Measurements from ENCODE around the gene CERS6.
"Not testable (repeated sequence)": the region's sequence is repeated elsewhere in the genome, so short reads cannot be mapped to it uniquely, and the experiment has no call there.

The CERS6 gene

DNA sequence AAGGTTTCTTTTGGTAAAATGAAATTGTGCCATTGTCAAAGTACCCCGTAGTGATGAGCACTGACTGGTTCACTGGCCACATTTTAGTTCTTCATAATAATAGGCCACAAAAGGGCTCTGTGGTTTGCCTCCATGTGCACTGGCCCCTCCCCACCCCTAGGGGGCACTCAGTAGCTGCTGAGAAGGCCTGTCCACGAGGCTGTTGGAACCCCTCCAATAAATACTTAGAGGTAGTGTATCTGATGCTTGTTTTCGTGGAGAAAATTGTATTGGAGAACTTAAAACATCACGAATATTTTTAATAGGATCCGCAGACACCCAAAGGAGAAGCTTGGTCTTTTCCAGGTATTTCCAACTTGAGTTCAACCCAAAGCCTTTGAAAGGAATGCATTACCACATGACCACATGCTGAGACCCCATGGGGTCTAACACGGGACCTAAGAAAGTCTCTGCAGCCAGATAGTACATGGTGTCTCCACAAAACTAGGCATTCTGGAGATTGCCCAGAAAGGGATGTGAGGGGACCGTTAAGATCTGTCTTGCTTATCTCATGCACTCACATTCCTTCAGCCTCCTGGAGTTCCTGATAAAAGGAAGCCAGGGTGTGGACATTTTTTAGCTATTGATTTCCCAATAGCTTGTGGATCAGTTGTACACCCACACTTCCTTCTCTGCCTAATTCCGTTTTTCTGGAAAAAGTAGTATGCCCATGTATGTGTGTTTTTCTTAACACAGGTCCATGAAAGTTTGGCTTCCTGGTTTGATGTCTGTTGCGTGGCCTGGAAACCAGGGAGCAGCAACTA lies 317.8 kb downstream of the CERS6 start:
- DNase-seq (ENCODE audit: low spot score) = peak; percentile 76

DNA sequence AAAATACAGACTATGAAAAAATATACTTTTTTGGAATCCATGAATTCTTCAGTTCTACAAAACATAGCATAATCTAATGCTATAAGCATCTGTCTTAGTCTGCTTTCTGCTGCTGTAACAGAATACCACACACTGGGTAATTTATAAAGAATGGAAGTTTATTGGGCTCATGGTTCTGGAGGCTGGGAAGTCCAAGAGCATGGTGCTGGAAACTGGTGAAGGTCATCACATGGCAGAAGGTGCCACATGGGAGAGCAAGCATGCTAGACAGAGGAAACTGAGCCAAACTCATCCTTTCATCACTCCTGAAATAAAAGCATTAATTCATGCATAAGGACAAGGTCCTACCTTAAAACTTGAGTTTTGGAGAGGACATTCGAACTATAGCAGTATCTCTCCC lies 319.8 kb downstream of the CERS6 start:
- DNase-seq (ENCODE audit: low spot score) = no peak

DNA sequence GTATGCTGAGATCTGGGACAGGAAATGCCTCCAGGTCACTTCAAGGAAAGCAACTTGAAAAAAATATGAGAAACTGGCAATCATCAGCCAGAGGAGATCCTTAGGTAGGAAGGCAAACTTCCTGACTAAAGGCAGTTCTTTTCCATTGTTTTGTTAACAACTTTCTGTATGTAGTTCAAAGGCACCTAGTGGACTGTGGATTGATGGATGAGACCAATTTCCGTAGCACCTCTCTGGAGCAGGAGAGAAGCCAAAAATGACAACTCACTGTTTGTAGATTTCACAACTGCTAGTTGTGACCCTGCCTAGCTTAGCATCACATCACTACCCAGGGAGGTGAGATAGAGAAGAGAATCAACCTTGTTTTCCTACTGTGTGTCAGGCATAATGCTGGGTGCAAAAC lies 324.6 kb downstream of the CERS6 start:
- DNase-seq (ENCODE audit: low spot score) = no peak

DNA sequence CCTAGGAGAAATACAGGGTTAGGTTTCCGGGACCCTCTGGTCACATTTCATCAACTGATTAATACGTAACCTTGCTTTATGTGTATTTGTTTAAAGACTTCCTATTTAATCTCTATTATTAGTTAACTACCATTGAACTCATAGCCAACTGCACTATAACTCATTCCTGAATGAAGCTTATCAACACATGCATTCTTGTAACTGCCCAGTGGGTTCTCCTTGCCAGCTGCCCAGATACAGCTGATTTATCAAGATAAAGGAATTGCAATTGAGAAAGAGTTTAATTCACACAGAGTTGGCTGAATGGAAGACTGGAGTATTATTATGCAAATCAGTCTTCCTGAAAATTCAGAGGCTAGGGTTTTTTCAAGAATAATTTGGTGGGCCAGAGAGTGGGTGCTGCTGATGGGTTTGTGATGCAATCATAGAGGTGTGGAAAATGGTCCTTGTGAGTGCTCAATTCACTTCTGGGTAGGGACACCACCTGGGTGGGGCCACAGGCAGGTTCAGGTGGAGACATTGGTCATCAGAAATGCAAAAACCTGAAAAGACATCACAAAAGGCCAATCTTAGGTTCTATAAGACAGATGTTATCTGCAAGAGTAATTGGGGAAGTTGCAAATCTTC lies 325.2 kb downstream of the CERS6 start:
- no peak for DNase-seq (ENCODE audit: low spot score)

DNA sequence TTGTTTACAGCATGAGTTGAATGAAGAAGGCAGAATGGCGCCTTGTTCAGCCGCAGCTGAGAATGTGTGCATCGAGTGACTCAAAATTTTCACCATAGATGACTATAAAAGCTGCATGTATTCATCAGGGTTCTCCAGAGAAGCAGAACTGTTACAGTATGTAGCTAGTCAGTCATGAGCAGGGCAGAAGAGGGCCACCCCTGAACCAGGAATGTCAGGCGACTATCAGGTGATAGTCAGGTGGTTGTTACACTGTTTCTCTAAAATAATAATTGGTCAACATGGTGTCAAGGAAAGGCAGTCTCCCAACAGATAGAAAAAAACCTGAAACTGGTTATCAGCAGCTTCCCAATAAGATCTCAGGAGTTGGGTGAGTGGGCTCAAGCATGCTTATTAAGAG lies 326.2 kb downstream of the CERS6 start:
- DNase-seq (ENCODE audit: low spot score) = no peak

DNA sequence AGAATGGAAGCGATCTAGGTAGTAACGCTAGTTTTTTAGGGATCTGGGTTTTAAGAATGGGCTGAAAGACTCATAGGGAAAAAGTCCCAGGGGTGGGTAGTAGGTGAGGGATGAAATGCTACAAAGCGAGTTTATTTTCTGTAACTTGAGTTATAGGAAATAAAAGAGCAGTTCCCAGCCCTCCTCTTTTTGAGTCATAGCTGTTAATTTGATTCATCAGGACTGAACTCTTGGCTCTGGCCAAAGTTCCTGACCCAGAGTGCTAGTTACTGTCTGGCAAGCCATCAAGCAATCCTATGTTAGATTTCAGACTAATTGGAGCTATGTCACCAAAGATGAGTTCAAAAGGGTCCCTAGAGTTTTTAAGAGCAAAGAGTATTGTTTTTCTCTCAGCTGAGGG lies 328.9 kb downstream of the CERS6 start:
- DNase-seq (ENCODE audit: low spot score) = no peak

DNA sequence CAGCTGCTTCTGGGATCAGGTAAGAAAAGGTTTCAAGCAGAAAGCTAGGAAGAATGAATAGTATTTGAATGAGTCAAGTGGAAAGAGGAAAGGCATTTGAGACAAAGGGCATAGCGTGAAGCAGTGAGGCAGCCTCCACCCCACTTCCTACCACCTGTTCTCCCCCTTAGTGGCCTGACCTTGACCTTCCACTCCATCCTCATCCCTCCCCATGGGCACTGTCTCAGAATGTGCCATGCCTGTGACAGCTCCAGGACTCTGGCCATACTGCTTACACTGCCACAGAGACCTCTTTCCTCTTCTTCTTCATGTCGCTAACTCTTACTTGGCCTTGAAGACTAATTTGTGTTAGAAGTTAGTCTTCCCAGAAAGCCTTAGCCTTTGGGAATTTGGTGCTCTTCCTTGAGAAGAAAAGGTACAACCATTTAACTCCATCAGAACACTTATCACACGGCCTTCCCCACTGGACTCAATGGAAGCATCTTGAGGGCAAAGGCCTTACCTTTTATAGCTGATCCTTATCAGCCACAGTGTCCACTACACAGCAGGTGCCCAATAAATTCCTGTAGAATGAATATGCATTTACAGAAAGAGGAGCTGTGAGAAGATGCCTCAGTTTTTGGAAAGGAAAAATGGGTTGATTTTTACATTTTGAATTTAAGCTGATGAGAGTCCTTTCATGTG lies 331.2 kb downstream of the CERS6 start:
- DNase-seq (ENCODE audit: low spot score) = no peak

DNA sequence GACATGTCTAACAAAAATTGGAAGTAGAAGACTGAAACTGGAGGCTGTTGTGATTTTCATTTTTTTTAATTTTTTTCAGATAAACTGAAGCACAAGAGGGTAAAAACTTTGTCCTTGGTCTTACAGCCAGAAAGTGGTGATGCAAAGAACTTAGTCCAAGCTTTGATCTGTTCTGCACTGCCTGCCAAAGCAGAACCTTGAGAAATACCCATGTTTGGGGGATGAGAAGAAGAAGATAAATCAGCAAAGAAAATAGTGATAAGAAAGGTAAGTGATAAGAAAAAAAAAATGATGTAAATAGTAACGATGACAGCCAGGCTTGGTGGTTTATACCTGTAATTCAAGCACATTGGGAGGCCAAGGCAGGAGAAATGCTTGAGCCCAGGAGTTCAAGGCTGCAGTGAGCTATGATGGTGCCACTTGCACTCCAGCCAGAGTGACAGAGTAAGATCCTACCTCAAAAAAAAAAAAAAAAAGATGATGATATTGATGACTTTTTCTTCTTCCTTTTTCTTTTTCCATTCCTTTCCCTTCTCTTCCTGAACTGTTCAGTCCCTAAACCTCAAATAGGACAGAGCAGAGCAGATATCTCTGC lies 331.8 kb downstream of the CERS6 start:
- DNase-seq (ENCODE audit: low spot score) = no peak

DNA sequence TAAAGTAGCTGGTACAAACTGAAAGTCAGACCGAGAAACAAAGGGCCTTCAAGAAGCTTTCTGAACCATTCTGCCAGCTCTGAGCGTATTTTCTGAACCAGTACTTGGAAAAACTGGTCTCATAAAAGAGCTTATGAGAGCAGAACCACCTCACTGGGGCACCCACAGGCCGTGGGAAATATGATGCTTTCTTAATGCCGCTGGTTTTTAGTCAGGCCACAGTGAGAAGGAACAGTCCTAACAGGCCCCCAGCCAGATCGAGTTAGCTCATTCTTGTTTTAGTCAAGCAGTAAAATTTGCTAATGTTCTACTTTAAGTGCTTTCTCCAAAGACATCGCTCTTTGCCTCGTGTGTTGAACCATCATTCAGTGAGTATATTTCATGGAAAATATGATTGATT lies 333.7 kb downstream of the CERS6 start:
- no peak for DNase-seq (ENCODE audit: low spot score)

DNA sequence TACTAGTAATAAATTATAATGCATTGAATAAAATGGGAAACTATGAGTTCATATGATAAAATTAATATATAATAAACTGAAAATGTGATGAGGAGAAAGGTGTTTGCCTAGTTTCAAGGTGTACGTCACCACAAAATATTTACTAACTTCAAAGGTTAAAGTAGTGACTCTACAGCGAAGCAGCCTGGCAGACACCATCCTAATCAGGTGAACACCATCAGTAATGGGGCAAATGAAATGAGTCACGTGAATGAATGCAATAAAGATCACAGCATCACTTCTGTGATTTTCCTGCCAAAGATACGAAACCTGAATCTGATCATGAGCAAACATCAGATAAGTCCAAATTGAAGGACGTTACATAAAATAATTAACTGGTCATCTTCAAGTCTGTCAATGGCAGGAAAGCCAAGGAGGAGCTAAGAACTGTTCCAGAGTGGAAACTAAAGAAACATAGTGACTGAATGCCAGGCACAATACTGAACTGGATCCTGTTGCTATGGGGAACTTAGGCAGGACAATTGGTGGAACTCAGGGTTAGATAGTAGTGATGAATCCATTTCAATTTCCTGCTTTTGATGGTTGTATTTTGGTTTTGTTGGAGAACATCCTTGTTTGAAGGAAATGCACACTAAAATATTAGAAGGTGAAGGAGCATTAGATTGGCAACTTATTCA lies 334.3 kb downstream of the CERS6 start:
- no peak for DNase-seq (ENCODE audit: low spot score)

DNA sequence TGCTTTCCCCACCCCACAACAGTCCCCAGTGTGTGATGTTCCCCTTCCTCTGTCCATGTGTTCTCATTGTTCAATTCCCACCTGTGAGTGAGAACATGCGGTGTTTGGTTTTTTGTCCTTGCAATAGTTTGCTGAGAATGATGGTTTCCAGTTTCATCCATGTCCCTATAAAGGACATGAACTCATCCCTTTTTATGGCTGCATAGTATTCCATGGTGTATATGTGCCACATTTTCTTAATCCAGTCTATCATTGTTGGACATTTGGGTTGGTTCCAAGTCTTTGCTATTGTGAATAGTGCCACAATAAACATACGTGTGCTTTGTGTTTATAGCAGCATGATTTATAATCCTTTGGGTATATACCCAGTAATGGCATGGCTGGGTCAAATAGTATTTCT lies 335.1 kb downstream of the CERS6 start:
- DNase-seq (ENCODE audit: low spot score) = not testable (repeated sequence)

DNA sequence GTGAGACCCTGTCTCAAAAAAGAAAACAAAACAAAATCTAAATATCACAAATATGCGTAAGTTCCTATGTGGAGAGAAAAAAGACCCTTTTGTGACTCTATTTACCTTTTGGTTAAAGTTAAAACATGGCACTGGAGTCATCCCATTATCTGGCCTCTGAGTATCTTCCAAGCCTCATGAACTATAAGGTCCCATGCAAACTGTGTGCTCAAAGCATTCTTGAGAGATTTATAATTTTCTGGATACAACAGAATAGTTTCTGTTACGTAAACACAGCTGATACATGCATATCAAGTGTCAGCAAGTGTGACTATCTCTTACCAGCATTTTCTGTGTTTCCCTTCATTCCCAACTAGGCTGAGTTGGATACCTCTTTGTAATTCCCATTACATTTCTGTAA lies 337.5 kb downstream of the CERS6 start:
- DNase-seq (ENCODE audit: low spot score) = no peak

DNA sequence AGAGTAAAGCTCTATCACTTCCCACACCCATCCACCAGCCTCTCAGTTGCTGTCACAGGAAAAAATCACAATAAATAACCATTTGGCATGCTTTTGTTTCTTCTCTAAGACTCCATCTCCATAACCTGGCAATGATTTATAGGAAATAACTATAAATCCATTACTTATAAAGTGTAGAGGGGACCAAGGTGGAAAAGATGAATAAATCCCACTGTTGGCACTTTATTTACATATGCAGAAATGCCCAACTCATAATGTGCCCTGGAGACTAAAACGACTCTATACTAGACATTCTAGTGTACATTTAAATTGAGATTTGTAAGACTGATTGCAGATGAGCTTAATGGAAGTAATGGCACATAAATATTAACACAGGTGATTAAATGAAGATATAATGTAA lies 338.9 kb downstream of the CERS6 start:
- no peak for DNase-seq (ENCODE audit: low spot score)

DNA sequence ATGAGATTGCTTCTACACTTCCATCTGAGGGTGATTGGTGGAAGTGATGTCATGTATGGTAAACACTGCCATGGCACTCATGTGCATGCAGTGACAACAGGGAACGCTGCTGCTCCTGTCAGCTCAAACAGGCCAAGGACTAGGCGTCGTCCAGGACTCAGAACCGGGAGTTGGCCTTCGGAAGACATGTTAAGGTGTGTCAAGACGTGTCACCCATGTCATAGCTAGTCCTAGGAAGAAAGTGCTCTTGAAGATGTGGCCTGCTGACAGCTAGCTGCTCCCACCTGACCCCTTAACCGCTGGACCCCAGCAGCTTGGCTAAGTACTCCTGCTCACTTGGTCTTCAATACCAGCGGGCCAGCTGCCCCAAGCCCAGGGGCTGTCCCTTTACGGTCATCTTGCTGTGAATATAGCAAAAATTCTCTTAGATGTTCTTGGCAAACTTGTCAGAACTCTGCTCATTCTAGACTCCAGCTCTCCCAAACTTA lies 340.1 kb downstream of the CERS6 start:
- DNase-seq (ENCODE audit: low spot score) = no peak

DNA sequence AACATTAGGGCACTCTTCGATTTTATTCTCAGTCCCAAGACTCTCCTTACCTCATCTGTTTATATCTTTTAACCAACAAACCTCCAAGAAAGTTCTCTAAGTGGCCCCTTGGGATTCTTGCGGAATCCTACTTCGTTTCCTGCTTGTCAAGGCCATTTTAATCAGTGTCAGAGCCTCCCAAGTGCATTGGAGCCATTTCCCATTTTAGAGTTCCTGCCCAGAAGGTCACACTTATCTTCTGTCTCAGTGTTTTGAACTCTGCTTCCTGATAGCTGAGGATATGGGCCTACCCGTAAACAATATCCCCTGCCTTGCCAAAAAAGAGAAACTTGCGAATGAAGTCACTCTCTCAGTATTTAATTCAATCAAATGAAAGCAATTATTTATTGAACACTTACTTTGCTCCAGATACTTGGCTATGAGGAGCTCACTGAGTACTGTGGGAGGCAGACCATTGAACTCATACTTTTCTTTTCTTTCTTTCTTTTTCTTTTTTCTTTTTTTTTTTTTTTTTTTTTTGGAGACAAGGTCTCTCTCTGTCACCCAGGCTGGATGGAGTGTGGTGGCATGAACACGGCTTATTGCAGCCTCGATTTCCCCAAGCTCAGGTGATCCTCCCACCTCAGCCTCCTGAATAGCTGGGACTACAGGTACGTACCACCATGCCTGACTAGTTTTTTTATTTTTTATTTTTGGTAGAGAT lies 340.7 kb downstream of the CERS6 start:
- no peak for DNase-seq (ENCODE audit: low spot score)

DNA sequence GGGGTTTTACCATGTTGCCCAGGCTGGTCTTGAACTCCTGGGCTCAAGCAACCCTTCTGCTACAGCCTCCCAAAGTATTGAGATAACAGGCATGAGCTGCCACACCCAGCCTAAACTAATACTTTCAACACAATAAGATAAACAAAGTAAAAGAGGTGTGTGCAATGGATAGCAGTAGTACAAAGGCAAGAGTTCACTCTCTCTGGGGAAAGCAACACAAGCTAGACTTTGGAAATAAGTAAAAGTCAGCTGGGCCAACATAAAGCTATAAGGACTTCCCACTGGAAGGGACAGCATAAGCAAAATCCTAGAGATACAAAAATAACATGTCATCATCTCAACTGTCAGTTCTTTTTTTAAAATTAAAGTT lies 341.2 kb downstream of the CERS6 start:
- DNase-seq (ENCODE audit: low spot score) = no peak

DNA sequence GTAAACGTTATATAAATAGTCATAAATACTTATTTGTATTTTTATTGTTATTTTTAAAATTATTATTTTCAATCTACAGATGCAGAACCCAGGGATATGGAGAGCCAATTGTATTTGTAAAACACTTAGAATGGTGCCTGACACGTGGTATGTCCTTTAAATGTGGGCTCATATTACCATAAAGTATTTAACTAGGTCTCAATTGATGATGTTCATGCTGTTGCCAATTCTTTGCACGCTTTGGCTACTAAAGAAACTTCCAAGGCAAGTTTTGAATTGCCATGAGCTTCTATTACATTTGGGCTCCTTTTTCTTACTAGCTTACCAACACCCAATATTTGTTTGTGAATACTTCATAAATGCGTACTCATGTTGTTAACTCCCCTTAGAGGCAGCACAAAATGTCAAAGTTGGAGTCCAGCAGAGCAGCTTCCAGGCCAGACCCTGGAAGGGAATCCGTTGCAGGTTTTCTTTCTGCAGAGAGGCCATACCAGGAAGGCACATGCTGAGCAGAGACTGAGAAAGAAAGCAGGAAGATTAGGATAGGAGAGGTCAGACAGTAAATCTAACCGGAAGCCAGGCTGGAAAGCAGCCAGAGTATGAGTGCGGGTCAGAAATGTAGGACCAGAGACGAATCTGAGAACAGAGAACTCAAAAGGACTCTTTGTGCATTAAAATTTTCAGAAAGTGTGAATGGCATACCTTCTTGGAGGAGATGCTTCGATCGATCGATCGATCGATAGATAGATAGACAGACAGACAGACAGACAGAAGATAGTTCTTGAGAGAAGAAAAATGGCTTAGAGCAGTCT lies 342.2 kb downstream of the CERS6 start:
- no peak for DNase-seq (ENCODE audit: low spot score)

DNA sequence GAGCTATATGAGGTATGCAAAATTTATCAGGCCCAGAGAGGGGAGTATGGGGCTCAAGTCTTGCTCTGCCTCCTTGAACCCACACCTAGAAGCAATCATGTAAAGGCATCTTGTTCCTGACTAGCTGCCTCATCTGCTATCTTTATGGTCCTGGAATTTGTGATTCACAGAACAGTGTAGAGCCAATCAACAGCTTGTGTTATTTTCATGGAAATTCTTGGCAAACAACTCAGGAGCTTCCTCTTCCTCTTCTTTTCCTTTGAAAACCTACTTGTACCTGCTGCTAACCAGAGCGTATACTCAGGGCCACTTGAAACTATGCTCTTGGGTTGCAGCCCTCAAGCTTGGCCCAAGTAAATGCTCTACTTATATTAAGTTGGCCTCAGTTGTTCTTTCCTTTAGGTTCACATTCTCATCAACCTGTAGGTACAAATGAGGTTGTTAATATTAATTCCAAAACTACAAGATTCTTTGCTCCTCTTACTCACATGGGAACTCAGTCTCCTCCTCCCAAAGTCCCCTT lies 342.9 kb downstream of the CERS6 start:
- no peak for DNase-seq (ENCODE audit: low spot score)

DNA sequence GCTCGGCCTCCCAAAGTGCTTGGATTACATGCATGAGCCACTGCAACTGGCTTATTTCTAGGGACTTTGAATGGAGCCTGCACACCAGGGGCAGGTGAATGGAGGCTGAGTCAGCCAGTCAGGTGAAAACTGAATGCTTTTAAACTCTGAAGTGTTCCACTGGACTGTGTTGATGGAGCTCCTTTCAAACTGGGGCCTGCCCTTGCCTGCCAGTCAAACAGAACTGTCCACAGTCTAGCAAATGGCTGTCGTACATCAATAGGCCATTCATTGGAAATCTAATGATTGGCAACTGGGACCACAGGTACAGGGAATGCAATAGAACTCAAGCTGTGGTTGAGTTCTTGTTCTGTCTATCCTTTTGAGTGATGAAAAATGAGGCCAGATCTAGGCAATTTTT lies 345.4 kb downstream of the CERS6 start:
- no peak for DNase-seq (ENCODE audit: low spot score)
